A673 (cell line): ENCODE results near the gene C1orf167. TPM values are rescaled to one million over a fixed set of nuclear protein-coding genes. Genes with fewer than 3 reads are reported as not detected.

Experiments
- BruUV-seq: library from RNA; stranded (reverse); fragments of 400-500 nt; replicated peaks from 2 replicates; lab custom pipeline; 2021; lab: Mats Ljungman, UMichigan
- CTCF ChIA-PET: fragments of 300-600 bp; sonication (Branson Sonifier 250); formaldehyde crosslinking; loops from one replicate; lab custom pipeline; 2022; ENCODE audit warnings: antibody characterized with exemption; lab: Charles Lee
- POLR2A ChIA-PET: fragments of 300-600 bp; sonication (Branson Sonifier 250); formaldehyde crosslinking; loops from one replicate; lab custom pipeline; 2022; ENCODE audit warnings: antibody characterized with exemption; ENCODE audit not compliant: low non-redundant PET; lab: Charles Lee
- DNase-seq: peaks from one replicate; pipeline ENCODE4 v3.0.0-alpha.2; 2015; ENCODE audit warnings: low spot score
- H3K27ac ChIP-seq: fragments of 200-600 bp; sonication (generic); 2 replicates; pipeline ENCODE4 v1.5.1; 2016; ENCODE audit warnings: mixed run types, low read depth, mild to moderate bottlenecking, mixed read lengths, antibody characterized with exemption, low read length; ENCODE audit not compliant: poor library complexity, severe bottlenecking
- H3K27me3 ChIP-seq: fragments of 200-600 bp; sonication (generic); replicated peaks from 2 replicates; pipeline ENCODE4 v1.6.1; 2017; ENCODE audit warnings: mixed run types, low read depth, mild to moderate bottlenecking, mixed read lengths, antibody characterized with exemption, low read length; ENCODE audit not compliant: insufficient read depth, poor library complexity
- H3K36me3 ChIP-seq: fragments of 200-600 bp; sonication (generic); 2 replicates; pipeline ENCODE4 v1.6.1; 2016; ENCODE audit warnings: mixed run types, mild to moderate bottlenecking, mixed read lengths, antibody characterized with exemption, low read length; ENCODE audit not compliant: insufficient read depth, poor library complexity, severe bottlenecking
- H3K4me1 ChIP-seq: fragments of 200-600 bp; sonication (generic); 2 replicates; pipeline ENCODE4 v1.6.1; 2017; ENCODE audit warnings: mixed run types, mild to moderate bottlenecking, mixed read lengths, antibody characterized with exemption, low read length; ENCODE audit not compliant: insufficient read depth, poor library complexity, severe bottlenecking
- H3K4me3 ChIP-seq: fragments of 200-600 bp; sonication (generic); 2 replicates; pipeline ENCODE4 v1.5.1; 2016; ENCODE audit warnings: low read depth, mixed run types, mild to moderate bottlenecking, mixed read lengths, low read length; ENCODE audit not compliant: poor library complexity, severe bottlenecking
- H3K9me3 ChIP-seq: fragments of 200-600 bp; sonication (generic); 2 replicates; pipeline ENCODE4 v1.6.1; 2016; ENCODE audit warnings: mixed run types, low read depth, mild to moderate bottlenecking, mixed read lengths, antibody characterized with exemption, low read length; ENCODE audit not compliant: poor library complexity, severe bottlenecking
- CTCF ChIP-seq: fragments of 300-800, 200-600 bp; sonication (generic); conservative IDR thresholded peaks from 2 replicates; pipeline ENCODE4 v1.5.1; 2017; ENCODE audit warnings: low read depth, mild to moderate bottlenecking, antibody characterized with exemption, low read length, moderate library complexity, mixed read lengths
- EZH2 ChIP-seq: fragments of 200-600 bp; sonication (generic); IDR thresholded peaks from 2 replicates; pipeline ENCODE4 v1.6.1; 2017; ENCODE audit warnings: borderline replicate concordance, low read depth, mild to moderate bottlenecking, mixed read lengths, antibody characterized with exemption, low read length; ENCODE audit not compliant: poor library complexity, severe bottlenecking
- intact Hi-C: fragments of 100-400 bp; cut with micrococcal nuclease; formaldehyde crosslinking; loops from one replicate; pipeline ENCODE4 v1.10.0; 2022; ENCODE audit not compliant: unreplicated experiment
- total RNA-seq: library from RNA; stranded (reverse); gene quantifications from 2 replicates; pipeline ENCODE4 v1.2.3, GENCODE V29; 2021

Gene C1orf167
- total RNA-seq, 1 experiment from 2014 or later, result not detected

GRCh38 chr1:11823366-11824137 is 61.6 kb downstream of the C1orf167 start:
- no peak for TF ChIP-seq EZH2
- TF ChIP-seq CTCF, result no peak
- Histone ChIP-seq H3K4me1 (no peaks in the 10 kb centered on the region), H3K9me3 (no peaks in the 10 kb centered on the region), H3K4me3 (no peak overlapping the region), H3K27ac (no peak overlapping the region), H3K27me3 (no peaks in the 10 kb centered on the region), H3K36me3 (peaks cover 78% of the 10 kb centered on the region)
- POLR2A ChIA-PET, result interaction anchor here (0.9 kb wide), 1 partner anchor 86 kb away, joined by 3 read pairs; no protein-coding TSS in a partner anchor
- no peak for DNase-seq
- BruUV-seq, result no TSS peak
- intact Hi-C loops, result no loop called here
- CTCF ChIA-PET, result interaction anchor here (0.5 to 1.3 kb wide), 3 partner anchors 15 to 1338 kb away, joined by 3 to 4 read pairs (median 3); no protein-coding TSS in a partner anchor

GRCh38 chr1:11825131-11825530 is 63.1 kb downstream of the C1orf167 start:
- DNase-seq, result no peak
- no TSS peak for BruUV-seq
- Histone ChIP-seq H3K4me1 (no peaks in the 10 kb centered on the region), H3K4me3 (no peak overlapping the region), H3K27ac (no peak overlapping the region), H3K36me3 (peaks cover 77% of the 10 kb centered on the region), H3K9me3 (no peaks in the 10 kb centered on the region), H3K27me3 (no peaks in the 10 kb centered on the region)
- intact Hi-C loops, result no loop called here
- TF ChIP-seq EZH2, result no peak
- TF ChIP-seq CTCF, result no peak
- POLR2A ChIA-PET, result interaction anchor here (0.6 kb wide), 1 partner anchor 465 kb away, joined by 3 read pairs; no protein-coding TSS in a partner anchor
- CTCF ChIA-PET, result interaction anchor here (1.3 kb wide), 1 partner anchor 13 kb away, joined by 4 read pairs; no protein-coding TSS in a partner anchor

- no peaks in the 10 kb centered on the region for H3K9me3 ChIP-seq
- POLR2A ChIA-PET, result no interaction called here
- H3K36me3 ChIP-seq, result peaks cover 78% of the 10 kb centered on the region
- intact Hi-C loops, result no loop called here
- CTCF ChIA-PET, result no interaction called here
- no peak for DNase-seq
- no peaks in the 10 kb centered on the region for H3K4me1 ChIP-seq
- TF ChIP-seq EZH2 (no peak), CTCF (no peak)
- no peak overlapping the region for H3K4me3 ChIP-seq
- no TSS peak for BruUV-seq
- H3K27me3 ChIP-seq, result no peaks in the 10 kb centered on the region
- H3K27ac ChIP-seq, result no peak overlapping the region
Measured at GRCh38 chr1:11826946-11827345, 65.0 kb downstream of the C1orf167 start.
